GM18867 (cell line): ENCODE measurements around the gene TAF11L3.
"Not testable (repeated sequence)": the region's sequence is repeated elsewhere in the genome, so short reads cannot be mapped to it uniquely, and the experiment has no call there.

ENCODE experiments used
- ATAC-seq: cut with Tn5 transposase; IDR thresholded peaks from one replicate; pipeline ENCODE4 v1.9.1; 2021; ENCODE audit warnings: mild to moderate bottlenecking, moderate library complexity; ENCODE audit not compliant: unreplicated experiment

TAF11L3 gene

GRCh38 chr5:17518067-17518466 is at the start of gene TAF11L3:
Gene TAF11L3, plus strand, starts transcription at chr5:17518367.
- ATAC-seq = not testable (repeated sequence)

- ATAC-seq = no peak
Measured at GRCh38 chr5:17470064-17470463, 48.1 kb upstream of the TAF11L3 start.

- not testable (repeated sequence) for ATAC-seq
Measured at GRCh38 chr5:17475064-17475463, 43.1 kb upstream of the TAF11L3 start.

GRCh38 chr5:17477043-17477442 is 41.1 kb upstream of the TAF11L3 start:
- ATAC-seq = no peak

- no peak for ATAC-seq
Measured at GRCh38 chr5:17477573-17478265, 40.4 kb upstream of the TAF11L3 start.

- no peak for ATAC-seq
Measured at GRCh38 chr5:17481378-17481777, 36.8 kb upstream of the TAF11L3 start.

GRCh38 chr5:17482790-17483189 is 35.4 kb upstream of the TAF11L3 start:
- no peak for ATAC-seq

- not testable (repeated sequence) for ATAC-seq
Measured at GRCh38 chr5:17486464-17487173, 31.5 kb upstream of the TAF11L3 start.

GRCh38 chr5:17487174-17487512 is 31.0 kb upstream of the TAF11L3 start:
- ATAC-seq = no peak

GRCh38 chr5:17491257-17491656 is 26.9 kb upstream of the TAF11L3 start:
- ATAC-seq = not testable (repeated sequence)

- ATAC-seq = no peak
Measured at GRCh38 chr5:17492770-17493169, 25.4 kb upstream of the TAF11L3 start.

- no peak for ATAC-seq
Measured at GRCh38 chr5:17497446-17497845, 20.7 kb upstream of the TAF11L3 start.

- not testable (repeated sequence) for ATAC-seq
Measured at GRCh38 chr5:17497931-17498330, 20.2 kb upstream of the TAF11L3 start, which contains the start of gene TAF11L2. Gene TAF11L2, plus strand, starts transcription at chr5:17498231.

GRCh38 chr5:17511775-17512325 is 6.3 kb upstream of the TAF11L3 start:
- no peak for ATAC-seq

GRCh38 chr5:17517526-17517925 is 641 bp upstream of the TAF11L3 start:
- ATAC-seq = not testable (repeated sequence)

GRCh38 chr5:17519508-17519907 is 1.3 kb downstream of the TAF11L3 start:
- not testable (repeated sequence) for ATAC-seq

GRCh38 chr5:17521501-17521900 is 3.3 kb downstream of the TAF11L3 start, which contains the start of gene TAF11L4:
Gene TAF11L4, plus strand, starts transcription at chr5:17521801.
- ATAC-seq = not testable (repeated sequence)

- not testable (repeated sequence) for ATAC-seq
Measured at GRCh38 chr5:17524935-17525334, 6.8 kb downstream of the TAF11L3 start, which contains the start of gene TAF11L5. Gene TAF11L5, plus strand, starts transcription at chr5:17525235.

- not testable (repeated sequence) for ATAC-seq
Measured at GRCh38 chr5:17526504-17526903, 8.3 kb downstream of the TAF11L3 start.

GRCh38 chr5:17528369-17528768 is 10.2 kb downstream of the TAF11L3 start, which contains the start of gene TAF11L6:
Gene TAF11L6, plus strand, starts transcription at chr5:17528669.
- not testable (repeated sequence) for ATAC-seq
